Immature natural killer cell (primary cell): Measurements from ENCODE around the gene EID1. TPM values are rescaled to one million over a fixed set of nuclear protein-coding genes. Genes with fewer than 3 reads are reported as not detected.

Experiments used
- DNase-seq, 3 donors: peaks; one replicate each; pipeline ENCODE4 v3.0.0; 2022; ENCODE audit warnings: mixed read lengths in 1 of 3
- H3K27ac Mint-ChIP-seq, 6 donors: one replicate each; pipeline ENCODE4 v1.8.0; 2020; ENCODE audit warnings: mixed read lengths in 6 of 6, mild to moderate bottlenecking in 5 of 6, inconsistent platforms in 4 of 6, moderate library complexity in 3 of 6
- H3K27me3 Mint-ChIP-seq, 3 donors: one replicate each; pipeline ENCODE4 v1.8.0; 2020 to 2021; ENCODE audit warnings: low read depth in 3 of 3, mild to moderate bottlenecking in 3 of 3, mixed read lengths in 3 of 3, moderate library complexity in 3 of 3, inconsistent platforms in 1 of 3
- H3K36me3 Mint-ChIP-seq, 3 donors: one replicate each; pipeline ENCODE4 v1.8.0; 2020; ENCODE audit warnings: mixed read lengths in 3 of 3, inconsistent platforms in 2 of 3, mild to moderate bottlenecking in 2 of 3
- H3K4me1 Mint-ChIP-seq, 2 donors: one replicate each; pipeline ENCODE4 v1.8.0; 2020; ENCODE audit warnings: inconsistent platforms in 2 of 2, mild to moderate bottlenecking in 2 of 2, mixed read lengths in 2 of 2, moderate library complexity in 1 of 2
- H3K4me3 Mint-ChIP-seq, 5 donors: one replicate each; pipeline ENCODE4 v1.8.0; 2020; ENCODE audit warnings: mild to moderate bottlenecking in 5 of 5, mixed read lengths in 5 of 5, inconsistent platforms in 3 of 5, moderate library complexity in 3 of 5
- H3K9me3 Mint-ChIP-seq, 6 donors: one replicate each; pipeline ENCODE4 v1.8.0; 2020; ENCODE audit warnings: mild to moderate bottlenecking in 6 of 6, mixed read lengths in 6 of 6, inconsistent platforms in 4 of 6, moderate library complexity in 3 of 6
- polyA plus RNA-seq, 3 donors: library from polyadenylated mRNA; unstranded; fragments of 300-500 nt; fragmentation: Illumina TruSeq; gene quantifications; one replicate each; pipeline ENCODE4 v1.2.3, GENCODE V29; 2021

Gene EID1
- polyA plus RNA-seq, 3 donors from 2014 or later, result 189 to 227 (median 198) TPM

DNA sequence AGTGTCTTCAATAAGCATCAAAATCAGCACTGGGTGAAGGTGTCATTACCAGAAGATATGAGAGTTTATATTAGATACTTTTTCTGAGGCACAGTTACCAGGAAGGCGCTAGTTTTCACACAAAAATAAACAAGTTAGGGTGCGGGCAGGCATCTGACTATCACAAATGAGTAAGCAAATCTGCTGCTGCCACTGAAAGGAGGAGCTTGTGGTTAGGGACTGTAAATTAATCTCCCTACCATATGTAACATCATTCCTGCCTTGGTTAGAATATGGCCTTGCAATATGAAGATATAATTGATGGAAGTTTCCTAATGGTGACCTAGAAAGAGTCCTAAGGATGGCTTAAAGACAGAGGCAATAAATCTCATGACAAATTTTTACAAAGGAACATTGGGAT, 19.5 kb upstream of the EID1 start:
- peaks cover 1 to 12% (median 2%) of the 10 kb centered on the region in 3 donors for H3K27me3 Mint-ChIP-seq
- DNase-seq, result no peak
- H3K36me3 Mint-ChIP-seq, result no peaks in the 10 kb centered on the region
- H3K4me3 Mint-ChIP-seq, result no peak overlapping the region
- H3K4me1 Mint-ChIP-seq, result no peaks in the 10 kb centered on the region
- no peaks in the 10 kb centered on the region for H3K9me3 Mint-ChIP-seq
- H3K27ac Mint-ChIP-seq, result peak overlapping the region in 1 of 6 donors; percentile 36

DNA sequence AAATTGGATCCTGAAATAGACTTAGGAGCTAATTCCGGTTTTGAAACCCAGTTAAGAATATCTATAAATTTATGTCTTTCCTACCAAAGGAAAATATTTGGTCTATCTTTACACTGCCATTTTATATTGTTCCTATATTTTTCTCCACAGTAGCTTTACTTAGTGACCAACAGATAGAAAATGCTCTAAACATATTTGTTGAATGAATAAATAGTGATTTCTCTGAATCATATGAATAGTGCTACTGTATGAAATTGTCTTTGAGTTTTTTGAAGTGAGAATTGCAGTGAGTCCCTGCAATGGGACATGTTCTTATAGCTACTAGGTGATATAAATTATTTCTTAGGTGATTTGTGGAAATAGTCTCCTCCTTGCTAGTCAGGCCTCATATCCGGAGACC, 18.5 kb upstream of the EID1 start:
- Mint-ChIP-seq H3K4me1 (no peaks in the 10 kb centered on the region), H3K27ac (no peak overlapping the region), H3K27me3 (peaks cover 0 to 6% (median 3%) of the 10 kb centered on the region in 3 donors), H3K9me3 (no peaks in the 10 kb centered on the region), H3K36me3 (no peaks in the 10 kb centered on the region), H3K4me3 (no peak overlapping the region)
- DNase-seq, result no peak

DNA sequence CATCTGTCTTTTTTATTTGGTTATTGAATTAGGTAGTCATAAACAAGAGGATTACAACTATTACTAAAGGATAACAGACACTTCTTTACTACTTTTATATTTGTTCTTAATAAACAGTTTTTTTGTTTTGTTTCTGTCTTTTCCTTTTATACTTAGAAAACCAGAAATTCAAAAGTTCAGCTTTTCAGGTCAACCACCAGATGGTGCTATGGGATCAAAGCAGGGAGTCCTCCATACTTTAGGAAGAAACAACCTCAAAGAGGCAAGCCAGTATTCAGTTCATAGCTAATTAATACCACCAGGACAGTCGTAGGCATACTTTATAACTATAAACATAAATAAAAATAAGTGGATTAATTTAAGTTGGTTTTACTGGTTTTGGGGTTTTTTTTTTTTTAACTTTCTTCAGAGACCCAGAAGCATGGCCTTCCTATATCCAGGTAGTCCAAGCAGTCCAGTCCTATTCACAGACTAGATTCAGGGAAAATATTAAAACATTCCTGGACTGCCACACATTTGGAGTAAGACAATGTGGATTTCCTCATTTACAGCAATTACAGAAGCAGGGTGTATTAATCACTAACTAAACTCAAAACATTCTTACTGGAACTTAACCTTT, 16.0 kb upstream of the EID1 start:
- Mint-ChIP-seq H3K4me1 (no peaks in the 10 kb centered on the region), H3K9me3 (no peaks in the 10 kb centered on the region), H3K36me3 (no peaks in the 10 kb centered on the region), H3K4me3 (no peak overlapping the region), H3K27ac (no peak overlapping the region), H3K27me3 (peaks cover 0 to 6% (median 6%) of the 10 kb centered on the region in 3 donors)
- peak; percentile 60 to 73 (median 67) for DNase-seq

DNA sequence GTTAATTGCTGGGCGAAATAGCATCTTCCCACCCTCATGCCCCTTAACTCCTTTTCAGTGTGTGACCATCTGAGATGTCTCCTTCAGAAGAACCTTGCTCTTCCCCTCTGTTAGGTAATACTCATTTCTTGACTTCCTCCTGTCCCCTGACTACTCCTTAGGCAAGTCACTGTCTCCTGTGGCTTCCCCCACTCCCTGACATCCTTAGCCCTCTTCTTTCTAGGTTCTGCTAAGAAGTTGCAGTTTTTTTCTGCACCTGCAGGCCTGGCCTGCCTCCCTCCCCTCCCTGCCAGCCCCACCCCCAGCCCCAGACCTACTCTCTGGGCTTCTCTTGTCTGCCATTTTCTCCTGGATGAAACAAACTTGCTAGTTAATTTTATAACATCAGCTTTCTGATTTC, 15.2 kb upstream of the EID1 start:
- Mint-ChIP-seq H3K4me1 (no peaks in the 10 kb centered on the region), H3K27me3 (peaks cover 0 to 6% (median 6%) of the 10 kb centered on the region in 3 donors), H3K9me3 (no peaks in the 10 kb centered on the region), H3K4me3 (no peak overlapping the region), H3K36me3 (no peaks in the 10 kb centered on the region), H3K27ac (peak overlapping the region in 1 of 6 donors; percentile 51)
- no peak for DNase-seq

DNA sequence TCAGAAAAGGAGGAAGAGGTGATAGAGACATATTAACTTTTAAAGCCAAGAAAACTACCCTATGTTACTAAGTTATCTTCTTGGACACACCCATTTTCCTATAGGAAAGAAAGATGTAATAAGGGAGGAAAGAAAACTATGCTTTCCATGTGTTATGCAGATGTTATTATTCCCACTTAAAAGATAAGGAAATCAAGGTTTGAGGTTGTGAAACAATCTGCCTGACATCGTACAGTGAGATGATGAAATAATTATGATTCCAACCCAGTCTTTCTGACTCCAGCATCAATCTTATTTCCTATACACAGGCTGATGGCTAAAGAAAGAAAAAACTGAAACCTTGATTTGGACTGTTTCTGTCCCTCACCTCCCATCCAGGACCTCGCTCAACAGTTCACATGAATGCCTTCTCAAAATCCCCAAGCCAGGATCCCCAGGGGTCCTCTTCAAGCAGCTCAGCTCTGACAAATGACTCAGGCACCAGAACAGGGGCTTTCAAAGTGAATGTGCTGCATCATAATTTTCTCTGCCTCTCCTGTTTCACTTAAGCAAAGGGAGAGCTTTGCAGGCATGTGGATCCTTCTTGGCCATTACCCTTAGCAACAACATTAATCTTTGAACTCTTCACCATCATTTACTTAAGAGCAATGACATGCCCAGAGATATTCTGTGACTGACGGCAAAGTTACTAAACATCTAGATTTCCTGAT, 12.4 kb upstream of the EID1 start:
- no peak for DNase-seq
- Mint-ChIP-seq H3K27ac (no peak overlapping the region), H3K27me3 (peaks cover 0 to 4% (median 0%) of the 10 kb centered on the region in 3 donors), H3K4me3 (no peak overlapping the region), H3K36me3 (no peaks in the 10 kb centered on the region), H3K9me3 (no peaks in the 10 kb centered on the region), H3K4me1 (no peaks in the 10 kb centered on the region)

DNA sequence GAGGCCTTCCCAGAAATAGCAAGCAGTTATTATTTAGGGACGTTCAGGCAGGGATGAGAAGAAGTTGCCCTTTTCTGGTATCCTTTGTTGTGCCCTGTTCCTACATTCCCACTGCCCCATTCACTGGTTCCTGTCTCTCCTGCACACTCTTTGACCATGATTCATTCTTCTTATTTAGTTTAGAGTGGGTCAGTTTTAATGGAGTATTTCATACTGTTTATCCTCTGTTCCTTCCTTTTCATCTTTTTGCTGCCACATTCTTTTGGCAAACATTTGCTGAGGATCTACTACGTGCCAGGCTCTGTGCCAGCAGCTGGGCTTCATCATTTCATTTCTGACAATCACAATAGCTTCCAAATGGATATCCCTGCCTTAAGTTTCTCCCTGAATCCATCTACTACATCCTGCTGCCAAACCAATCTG, 11.8 kb upstream of the EID1 start:
- no peak overlapping the region for H3K4me3 Mint-ChIP-seq
- no peak for DNase-seq
- no peaks in the 10 kb centered on the region for H3K36me3 Mint-ChIP-seq
- H3K4me1 Mint-ChIP-seq, result no peaks in the 10 kb centered on the region
- H3K27me3 Mint-ChIP-seq, result peaks cover 0 to 4% (median 0%) of the 10 kb centered on the region in 3 donors
- H3K27ac Mint-ChIP-seq, result no peak overlapping the region
- no peaks in the 10 kb centered on the region for H3K9me3 Mint-ChIP-seq

DNA sequence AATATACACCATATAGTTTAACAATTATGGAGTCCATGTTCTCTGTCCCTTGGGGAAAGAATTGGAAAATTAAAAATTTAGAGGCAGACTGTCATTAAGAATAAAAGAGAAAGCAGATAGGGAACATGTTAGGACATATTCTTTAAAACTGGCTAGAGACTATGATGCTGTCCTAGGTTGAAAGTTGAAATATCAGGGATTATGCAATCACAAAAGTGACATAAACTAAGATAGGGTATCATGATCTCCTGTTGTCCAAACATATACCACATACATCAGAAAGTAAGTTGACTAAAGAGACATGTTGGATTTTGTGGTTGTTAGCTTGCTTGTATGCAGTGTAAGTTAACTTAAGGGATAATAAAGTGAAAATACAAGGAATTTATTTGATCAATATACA, 9.9 kb upstream of the EID1 start:
- Mint-ChIP-seq H3K4me1 (no peaks in the 10 kb centered on the region), H3K27me3 (peaks cover 0 to 12% (median 9%) of the 10 kb centered on the region in 3 donors), H3K27ac (no peak overlapping the region), H3K4me3 (no peak overlapping the region), H3K9me3 (no peaks in the 10 kb centered on the region), H3K36me3 (no peaks in the 10 kb centered on the region)
- no peak for DNase-seq

DNA sequence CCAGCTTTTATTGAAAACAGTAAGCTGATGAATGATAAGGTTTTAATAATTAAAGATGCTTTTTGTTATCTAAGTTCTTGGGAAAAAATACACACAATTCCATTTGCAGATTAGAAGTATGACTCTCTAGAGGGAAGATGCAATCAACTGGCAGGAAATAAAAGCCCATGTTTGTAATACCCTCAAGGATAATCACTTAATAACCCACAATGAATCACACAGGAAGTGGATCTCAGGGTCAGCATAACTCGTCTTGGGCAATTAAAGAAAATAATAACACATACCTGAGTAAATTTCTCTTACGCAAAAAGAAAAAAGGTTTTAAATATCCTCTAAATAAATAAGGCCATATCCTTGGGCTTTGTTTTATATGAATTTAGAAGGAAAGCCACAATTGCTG, 9.4 kb upstream of the EID1 start:
- Mint-ChIP-seq H3K4me1 (no peaks in the 10 kb centered on the region), H3K9me3 (no peaks in the 10 kb centered on the region), H3K27ac (no peak overlapping the region), H3K4me3 (no peak overlapping the region), H3K27me3 (peaks cover 0 to 12% (median 9%) of the 10 kb centered on the region in 3 donors), H3K36me3 (no peaks in the 10 kb centered on the region)
- DNase-seq, result no peak

DNA sequence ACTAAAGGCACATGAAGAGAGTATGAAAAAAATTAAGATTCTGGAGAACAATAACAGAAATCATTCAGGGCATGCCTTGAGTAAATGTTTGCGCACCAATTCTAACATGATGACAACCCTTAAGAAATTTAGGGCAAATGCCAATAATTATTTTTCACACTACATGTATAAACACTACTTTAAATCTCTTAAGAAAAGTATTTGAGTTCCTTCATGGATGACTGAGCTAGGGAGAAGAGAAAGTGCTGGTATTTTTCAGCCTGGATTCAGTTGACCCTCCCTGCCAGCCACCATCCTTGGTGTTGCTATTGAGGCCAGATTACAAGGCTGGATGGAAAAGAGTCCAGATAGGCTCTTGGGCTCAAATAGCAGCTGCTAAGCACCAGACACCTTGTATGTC, 8.0 kb upstream of the EID1 start:
- Mint-ChIP-seq H3K4me3 (no peak overlapping the region), H3K4me1 (no peaks in the 10 kb centered on the region), H3K27me3 (peaks cover 3 to 11% (median 11%) of the 10 kb centered on the region in 3 donors), H3K27ac (no peak overlapping the region), H3K36me3 (no peaks in the 10 kb centered on the region), H3K9me3 (no peaks in the 10 kb centered on the region)
- no peak for DNase-seq

DNA sequence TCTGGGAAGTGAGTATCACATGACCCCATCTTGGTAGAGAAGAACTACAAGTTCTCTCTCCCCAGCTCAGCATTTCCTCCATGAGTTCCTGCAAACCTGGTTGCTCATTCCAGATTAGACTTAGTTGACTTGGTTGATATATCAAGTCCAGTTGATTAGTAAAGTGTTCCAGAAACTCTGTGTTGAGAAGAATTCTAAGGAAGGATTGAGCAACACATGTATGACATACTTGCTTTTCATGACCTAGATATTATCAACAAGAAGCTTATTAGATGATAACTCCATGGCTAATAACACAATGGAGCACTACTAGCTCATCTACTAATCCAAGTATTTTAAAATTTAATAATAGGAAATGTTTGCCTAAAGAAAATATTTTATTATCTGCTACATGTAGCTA, 6.4 kb upstream of the EID1 start:
- H3K4me3 Mint-ChIP-seq, result no peak overlapping the region
- no peaks in the 10 kb centered on the region for H3K4me1 Mint-ChIP-seq
- no peaks in the 10 kb centered on the region for H3K36me3 Mint-ChIP-seq
- H3K27ac Mint-ChIP-seq, result no peak overlapping the region
- no peaks in the 10 kb centered on the region for H3K9me3 Mint-ChIP-seq
- H3K27me3 Mint-ChIP-seq, result peaks cover 3 to 11% (median 8%) of the 10 kb centered on the region in 3 donors
- DNase-seq, result no peak

DNA sequence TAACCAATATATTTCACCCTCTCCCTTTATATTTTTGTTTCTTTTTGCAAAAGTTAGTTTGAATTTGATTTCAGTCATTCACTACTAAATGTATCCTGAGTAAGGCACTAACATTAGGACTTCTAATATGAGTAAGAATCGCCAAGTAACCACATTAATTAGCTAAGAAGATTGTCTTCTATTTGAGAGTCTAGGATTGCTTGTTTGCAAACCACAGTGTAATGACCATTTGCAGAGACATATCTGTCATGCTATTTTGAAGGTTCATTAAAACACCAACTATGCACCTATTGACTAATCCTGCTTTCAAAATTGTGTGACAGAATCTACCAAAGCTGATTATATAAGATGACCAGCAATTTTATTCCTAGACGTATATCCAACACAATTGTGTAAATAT, 5.3 kb upstream of the EID1 start:
- no peaks in the 10 kb centered on the region for H3K36me3 Mint-ChIP-seq
- DNase-seq, result no peak
- H3K27me3 Mint-ChIP-seq, result peaks cover 3 to 11% (median 8%) of the 10 kb centered on the region in 3 donors
- H3K27ac Mint-ChIP-seq, result no peak overlapping the region
- peaks cover 2 to 4% of the 10 kb centered on the region in 2 donors for H3K4me1 Mint-ChIP-seq
- H3K4me3 Mint-ChIP-seq, result no peak overlapping the region
- no peaks in the 10 kb centered on the region for H3K9me3 Mint-ChIP-seq

DNA sequence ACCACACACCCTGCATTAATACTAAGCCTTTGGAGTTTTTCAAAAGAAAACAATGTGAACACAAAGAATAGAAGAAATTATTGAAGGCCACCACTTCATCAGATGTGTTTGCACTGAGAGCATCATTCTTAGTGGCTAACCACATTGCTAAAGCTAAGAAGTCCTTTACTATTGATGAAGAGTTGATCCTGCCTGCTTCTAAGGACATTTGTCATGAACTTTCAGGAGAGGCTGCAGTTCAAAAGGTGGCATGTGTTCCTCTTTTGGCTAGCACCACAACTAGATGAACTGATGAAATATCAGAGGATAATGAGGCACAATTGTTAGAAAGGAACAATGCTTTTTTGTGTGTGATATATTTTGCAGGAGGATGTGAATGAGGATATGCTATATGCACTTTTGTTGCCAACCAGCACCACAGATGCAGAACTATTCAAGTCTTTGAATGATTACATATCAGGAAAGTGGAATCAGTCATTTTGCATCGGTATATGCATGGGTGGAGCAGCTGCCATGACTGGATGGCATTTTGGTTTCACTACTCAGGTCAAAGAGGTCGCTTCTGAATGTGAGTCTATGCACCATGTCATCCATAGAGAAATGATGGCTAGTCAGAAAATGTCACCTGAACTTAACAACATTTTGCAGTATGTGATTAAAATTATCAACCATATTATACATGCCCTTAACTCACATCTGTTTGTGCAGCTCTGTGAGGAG, 2.5 kb upstream of the EID1 start:
- Mint-ChIP-seq H3K4me3 (no peak overlapping the region), H3K27ac (no peak overlapping the region), H3K27me3 (peaks cover 7 to 19% (median 17%) of the 10 kb centered on the region in 3 donors), H3K36me3 (peaks cover 0 to 3% (median 0%) of the 10 kb centered on the region in 3 donors), H3K4me1 (peaks cover 24 to 31% of the 10 kb centered on the region in 2 donors), H3K9me3 (no peaks in the 10 kb centered on the region)
- DNase-seq, result no peak

DNA sequence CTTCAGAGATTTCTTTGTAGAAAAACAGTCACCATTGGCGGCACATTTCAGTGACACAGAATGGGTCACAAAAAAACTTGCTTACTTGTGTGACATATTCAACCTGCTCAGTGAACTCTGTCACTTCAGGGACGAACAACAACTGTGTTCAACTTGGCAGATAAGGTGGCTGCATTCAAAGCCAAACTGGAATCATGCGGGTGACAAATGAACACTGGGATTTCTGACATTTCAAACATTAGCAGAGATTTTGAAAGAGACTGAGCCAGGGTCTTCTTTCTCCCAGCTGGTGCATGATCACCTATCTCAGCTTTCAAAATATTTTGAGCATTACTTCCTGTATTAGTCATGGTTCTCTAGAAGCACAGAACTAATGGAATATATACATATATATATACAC, 1.9 kb upstream of the EID1 start:
- Mint-ChIP-seq H3K4me3 (peak overlapping the region in 1 of 5 donors; percentile 58), H3K27ac (no peak overlapping the region), H3K9me3 (no peaks in the 10 kb centered on the region), H3K4me1 (peaks cover 27 to 38% of the 10 kb centered on the region in 2 donors), H3K27me3 (peaks cover 7 to 19% (median 17%) of the 10 kb centered on the region in 3 donors), H3K36me3 (peaks cover 0 to 3% (median 0%) of the 10 kb centered on the region in 3 donors)
- no peak for DNase-seq

DNA sequence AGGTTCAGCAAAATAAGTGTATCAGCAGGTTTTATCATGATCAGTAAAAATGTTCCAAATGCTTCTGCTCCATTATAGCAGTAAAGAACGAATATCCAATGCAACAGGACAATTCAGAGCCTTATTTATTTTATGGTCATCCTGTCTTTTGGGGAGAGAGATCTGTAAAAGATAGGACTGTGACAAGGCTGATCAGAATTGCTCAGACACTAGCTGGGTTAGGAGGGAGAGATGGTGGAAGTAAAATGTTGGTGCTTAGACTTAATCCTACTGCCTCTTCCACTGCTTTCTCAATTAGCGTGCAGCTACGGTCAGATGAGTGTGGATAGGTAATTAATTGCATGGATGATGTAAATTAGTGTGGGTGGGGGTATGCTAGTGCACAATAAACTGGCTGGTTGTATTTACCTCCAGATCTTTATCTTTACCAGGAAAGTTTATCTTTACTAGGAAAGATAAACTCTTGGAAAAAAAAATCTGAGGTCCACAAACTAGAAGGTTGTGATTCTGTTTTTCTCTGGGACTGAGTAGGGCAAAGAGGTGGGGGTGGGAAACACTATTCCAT, 2.2 kb downstream of the EID1 start:
- H3K4me3 Mint-ChIP-seq, result peak overlapping the region in 2 of 5 donors; percentile 14 to 52
- peaks cover 27 to 38% of the 10 kb centered on the region in 2 donors for H3K4me1 Mint-ChIP-seq
- no peak for DNase-seq
- peak overlapping the region in 1 of 6 donors; percentile 26 for H3K27ac Mint-ChIP-seq
- peaks cover 3 to 10% (median 6%) of the 10 kb centered on the region in 3 donors for H3K27me3 Mint-ChIP-seq
- H3K36me3 Mint-ChIP-seq, result peaks cover 0 to 3% (median 0%) of the 10 kb centered on the region in 3 donors
- H3K9me3 Mint-ChIP-seq, result no peaks in the 10 kb centered on the region
